Measurements from ENCODE around the gene UQCC3.

DNA sequence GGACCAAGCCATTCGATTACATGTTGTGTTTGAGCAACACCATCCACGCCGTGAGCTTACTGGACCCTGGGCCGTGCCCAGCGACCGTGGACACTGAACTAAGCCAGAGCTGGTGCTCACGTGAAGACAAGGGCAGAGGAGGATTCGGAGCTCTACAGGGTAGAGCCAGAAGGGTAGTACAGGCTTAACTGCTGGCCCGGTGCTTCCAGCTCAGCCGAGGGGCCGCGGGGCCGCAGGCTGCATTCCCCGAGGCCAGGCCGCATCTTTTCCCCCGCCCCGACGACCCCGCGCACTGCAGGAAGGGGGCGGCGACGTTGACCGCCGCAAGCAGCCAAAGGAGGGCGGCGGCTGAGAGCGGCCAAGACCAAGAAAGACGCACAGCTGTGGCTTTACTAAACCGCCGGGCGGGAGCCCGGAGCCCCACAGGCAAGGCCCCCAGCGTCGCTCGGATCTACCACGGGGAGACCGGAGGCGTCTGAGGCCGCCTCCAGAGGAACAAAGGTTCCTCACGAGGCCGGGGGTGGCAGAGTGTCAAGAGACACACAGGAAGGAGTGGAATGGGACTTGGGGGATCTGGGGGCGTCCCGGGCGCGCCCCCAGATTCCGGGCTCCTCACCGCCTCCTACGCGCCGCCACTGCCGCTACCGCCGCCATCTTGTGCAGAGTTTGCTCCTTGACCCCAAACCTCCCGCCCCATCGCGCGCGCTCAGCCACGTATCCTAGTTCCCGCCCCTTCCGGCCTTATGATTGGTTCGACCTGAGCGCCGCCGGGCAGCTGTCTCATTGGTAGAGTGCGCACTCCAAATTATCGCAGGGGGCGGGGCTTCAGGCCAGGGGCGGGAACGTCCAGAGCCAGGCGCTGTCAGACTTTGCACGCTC lies 25.3 kb upstream of the UQCC3 start, which contains the start of gene GANAB:
- TF ChIP-seq CTCF (conservative IDR thresholded peaks at IDR 0.05 in 1 of 2, IDR thresholded peaks at IDR 0.05 in 1 of 2; ENCODE audit: low read depth in 1 of 2, low read length in 2 of 2) (no peak), EZH2 (IDR thresholded peaks at IDR 0.05; ENCODE audit: low read length, missing control alignments) (no peak)
